HG03571 (cell line): Measurements from ENCODE around the gene TDO2.
"Not testable (repeated sequence)": the region's sequence is repeated elsewhere in the genome, so short reads cannot be mapped to it uniquely, and the experiment has no call there.

ENCODE experiments used
- ATAC-seq: cut with Tn5 transposase; IDR thresholded peaks from one replicate; pipeline ENCODE4 v1.9.1; 2021; ENCODE audit not compliant: unreplicated experiment

Gene TDO2

DNA sequence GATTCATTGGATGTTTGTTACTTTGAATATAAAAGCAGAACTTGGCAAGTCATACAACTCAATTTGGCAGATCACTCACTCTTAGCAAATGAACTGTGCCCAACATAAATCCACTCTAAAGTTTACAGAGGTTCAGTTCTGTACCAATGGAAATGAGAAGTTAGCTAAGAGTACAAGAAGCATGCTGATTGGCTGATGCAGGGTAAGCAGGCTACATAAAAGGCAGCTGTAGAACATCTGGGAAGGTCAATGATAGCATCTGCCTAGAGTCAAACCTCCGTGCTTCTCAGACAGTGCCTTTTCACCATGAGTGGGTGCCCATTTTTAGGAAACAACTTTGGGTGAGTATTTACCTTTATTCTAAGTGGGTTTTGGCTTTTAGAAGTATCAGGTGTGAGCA, at the start of gene TDO2:
TDO2 (plus strand) TSS at position 244 of the 400 bp plus-strand sequence; CDS start at position 307, 63 bp downstream.
- ATAC-seq: no peak

DNA sequence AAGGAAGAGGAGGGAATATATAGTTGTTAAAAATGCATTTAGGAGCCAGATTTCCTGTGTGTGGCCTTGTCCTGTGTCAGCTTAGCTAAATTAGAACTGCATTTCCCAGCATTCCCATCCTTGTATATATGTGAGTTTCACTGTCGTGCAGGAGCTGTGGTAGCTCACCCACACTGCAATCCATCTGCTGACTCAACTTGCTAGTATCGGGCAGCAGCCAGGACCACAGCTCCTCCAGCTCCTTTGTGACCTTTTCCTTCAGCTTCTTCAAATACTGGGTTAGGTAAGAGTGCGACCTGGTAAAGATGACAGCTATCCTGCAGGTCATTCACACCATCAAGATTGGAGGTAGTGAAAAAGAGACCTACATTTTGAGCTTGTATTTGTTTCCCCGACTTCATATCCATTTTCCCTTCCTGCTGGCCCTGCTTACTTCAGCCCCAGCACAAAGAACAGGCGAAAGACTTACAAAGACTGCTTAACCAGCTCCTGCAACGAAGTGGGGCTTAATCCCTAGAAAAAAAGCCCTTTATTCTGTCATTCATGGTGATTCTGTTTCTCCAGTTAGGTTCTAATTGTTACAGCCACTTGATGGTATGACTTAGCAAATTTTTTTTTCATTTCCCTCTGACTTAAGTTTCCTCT, 48.8 kb upstream of the TDO2 start:
- no peak for ATAC-seq

DNA sequence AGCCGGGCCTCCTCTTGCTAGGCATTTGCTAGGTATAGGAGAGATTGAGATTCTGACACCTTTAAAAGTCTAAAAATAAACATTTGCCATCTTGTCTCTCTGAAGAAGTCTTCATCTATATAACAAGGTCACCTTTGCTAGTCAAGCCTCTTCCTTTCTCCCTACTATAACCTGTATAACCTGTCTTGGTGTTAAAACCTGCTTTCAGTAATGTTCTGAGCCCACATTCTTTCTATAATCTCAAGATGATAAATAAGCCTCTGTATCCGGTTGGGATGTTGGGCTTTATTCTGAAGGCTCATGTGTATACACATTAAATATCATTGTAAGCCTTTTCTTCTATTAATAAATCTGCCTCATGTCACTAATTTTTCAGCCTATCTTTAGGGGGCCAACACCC, 47.6 kb upstream of the TDO2 start:
- no peak for ATAC-seq

DNA sequence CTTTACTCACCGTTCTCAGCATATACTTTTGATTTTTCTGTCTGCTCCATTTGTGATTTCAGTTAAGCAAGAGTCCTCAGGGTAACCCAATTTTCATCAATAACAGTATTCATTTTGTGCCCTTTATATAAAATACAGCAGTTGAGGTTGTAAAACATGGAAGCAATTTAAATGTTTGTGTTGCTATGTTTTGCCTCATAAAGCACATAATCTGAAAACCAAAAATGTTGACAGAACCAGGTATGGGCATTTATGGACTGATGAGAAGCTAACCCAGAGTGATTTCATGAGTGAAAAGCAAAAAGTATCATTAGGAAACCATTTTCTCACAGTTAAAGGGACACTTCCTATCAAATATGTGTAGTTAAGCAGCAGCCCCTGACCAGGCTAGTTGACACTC, 37.3 kb upstream of the TDO2 start, which contains the start of gene ASIC5:
ASIC5 (minus strand) TSS at position 101 of the 400 bp plus-strand sequence; CDS start at position 50, 51 bp downstream.
- no peak for ATAC-seq

DNA sequence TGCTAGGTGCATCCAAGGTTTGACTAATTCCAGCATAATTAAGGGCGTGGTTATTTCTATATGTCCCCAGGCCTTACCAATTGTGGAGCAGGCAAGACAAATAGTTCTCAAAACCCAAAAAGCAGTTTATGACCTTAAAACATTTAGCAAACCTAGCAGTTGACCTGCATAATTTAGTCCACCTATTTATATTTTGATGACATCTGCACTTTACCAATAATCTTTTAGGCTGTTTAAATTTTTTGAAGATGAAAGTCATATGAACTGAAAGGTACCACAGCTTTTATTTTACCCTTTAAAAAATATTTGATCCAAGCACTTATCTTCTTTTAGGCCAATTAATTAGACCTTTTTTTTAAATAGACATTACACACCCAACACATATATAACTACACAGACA, 27.6 kb upstream of the TDO2 start:
- no peak for ATAC-seq

DNA sequence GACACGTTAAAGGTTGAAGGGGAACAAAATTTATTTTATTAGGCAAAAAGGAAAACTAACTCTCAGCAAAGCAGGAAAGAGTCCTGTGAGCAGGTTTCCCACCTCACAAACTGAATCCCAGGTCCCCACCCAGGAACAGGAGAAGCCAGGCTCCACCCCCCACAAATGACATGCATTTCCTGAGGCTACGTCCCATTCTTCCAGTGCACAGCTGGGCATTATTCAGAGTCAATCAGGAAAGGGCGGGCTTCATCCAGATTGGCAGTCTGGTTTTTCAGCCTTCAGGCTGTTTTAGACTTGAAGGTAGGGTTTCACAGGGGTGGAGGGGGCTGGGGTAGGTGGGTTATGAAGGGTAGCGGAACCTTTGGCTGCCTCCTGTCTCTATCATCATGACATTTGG, 25.5 kb upstream of the TDO2 start:
- ATAC-seq: no peak

DNA sequence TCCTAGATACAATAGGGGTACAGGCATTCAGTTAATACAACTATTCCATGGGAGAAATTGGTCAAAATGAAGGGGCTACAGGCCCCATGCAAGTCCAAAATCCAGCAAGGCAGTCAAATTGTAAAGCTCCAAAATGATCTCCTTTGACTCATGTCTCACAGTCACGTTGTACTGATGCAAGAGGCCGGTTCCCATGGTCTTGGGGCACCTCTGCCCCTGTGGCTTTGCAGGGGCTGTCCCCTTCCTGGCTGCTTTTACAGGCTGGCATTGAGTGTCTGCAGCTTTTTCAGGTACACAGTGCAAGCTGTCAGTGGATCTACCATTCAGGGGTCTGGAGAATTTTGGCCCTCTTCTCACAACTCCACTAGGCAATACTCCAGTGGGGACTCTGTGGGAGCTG, 24.9 kb upstream of the TDO2 start:
- no peak for ATAC-seq

DNA sequence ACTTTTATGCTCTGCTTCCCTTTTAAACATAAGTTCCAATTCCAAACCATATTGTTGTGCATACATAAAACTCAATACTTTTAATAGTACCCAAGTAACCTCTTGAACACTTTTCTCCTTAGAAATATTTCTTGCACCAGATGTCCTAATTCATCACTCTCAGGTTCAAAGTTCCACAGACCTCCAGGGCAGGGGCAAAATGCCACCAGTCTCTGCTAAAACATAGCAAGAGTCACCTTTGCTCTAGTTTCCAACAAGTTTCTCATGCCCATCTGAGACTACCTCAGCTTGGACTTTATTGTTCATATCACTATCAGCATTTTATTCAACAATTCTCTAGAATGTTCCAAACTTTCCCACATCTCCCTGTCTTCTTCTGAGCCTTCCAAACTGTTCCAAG, 23.7 kb upstream of the TDO2 start:
- ATAC-seq: no peak

DNA sequence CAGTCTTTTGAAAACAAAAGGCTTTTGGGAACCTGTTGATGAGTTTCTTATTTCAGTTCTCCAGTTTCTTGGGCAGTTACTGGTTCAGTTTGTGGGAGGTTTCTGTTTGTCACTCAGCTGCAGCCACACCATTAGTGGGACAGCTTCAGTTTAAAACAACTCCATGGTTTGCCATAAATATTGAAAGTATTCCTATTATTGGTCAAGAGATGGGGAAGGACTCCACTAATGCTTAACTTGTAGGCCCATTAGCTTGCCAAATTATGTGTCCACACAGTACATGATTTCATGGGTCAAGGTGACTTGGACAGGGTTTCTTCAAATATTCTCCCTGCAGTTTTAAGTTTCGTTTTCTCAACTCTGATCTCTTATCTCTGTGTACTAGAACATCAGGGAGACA, 21.9 kb upstream of the TDO2 start:
- ATAC-seq: no peak

DNA sequence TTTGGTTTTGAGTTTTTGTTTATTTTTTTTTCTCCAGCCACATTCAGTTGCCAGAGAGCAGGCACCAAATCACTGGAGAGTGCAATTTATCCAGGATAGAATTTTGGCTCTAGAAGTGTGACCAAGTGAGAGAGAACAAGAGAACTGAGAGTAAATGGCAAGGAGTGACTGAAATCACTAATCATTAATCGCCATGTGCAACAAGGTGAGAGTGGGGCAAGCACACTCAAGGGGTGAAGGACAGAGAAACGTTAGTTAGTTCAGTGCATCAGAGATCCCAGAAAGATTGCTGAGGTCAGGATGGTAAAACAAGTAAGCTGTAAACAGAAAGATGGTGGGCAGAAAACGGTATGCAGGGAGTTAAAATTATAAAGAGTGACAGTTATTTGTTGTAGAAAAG, 19.6 kb upstream of the TDO2 start:
- no peak for ATAC-seq

DNA sequence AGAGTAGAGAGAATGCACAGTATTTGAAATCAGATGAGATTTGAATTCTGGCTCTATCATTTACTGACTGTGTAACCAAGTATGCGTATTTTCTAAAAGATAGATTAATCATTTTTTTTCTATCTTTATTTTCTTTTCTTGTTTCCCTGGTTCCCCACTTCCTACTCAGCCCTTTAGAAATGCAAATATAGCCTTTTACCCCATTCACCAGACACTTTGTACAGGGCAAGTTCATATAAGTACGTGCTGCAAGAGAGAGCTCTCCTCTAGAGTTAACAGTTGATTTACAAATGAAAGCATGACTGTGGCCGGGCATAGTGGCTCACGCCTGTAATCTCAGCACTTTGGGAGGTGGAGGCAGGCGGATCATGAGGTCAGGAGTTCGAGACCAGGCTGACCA, 17.8 kb upstream of the TDO2 start:
- no peak for ATAC-seq

DNA sequence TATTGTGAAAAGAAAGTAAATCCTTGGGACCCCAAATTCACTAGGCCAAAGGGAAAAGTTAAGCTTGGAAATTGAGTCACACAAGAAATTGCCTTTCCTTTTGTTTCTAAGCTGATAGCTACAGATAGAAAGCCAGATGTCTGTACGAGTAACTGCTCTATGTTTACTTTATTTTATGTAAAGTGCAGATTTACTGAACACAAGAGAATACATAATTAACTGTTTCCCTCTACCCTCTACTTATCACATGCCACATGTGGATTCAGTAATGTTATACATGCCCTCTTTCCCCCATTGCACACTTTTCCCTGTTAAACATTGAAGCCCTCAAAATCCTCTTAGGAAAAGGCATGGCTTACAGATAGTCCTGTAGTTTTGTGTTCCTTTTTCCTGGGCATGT, 16.5 kb upstream of the TDO2 start:
- ATAC-seq: no peak

DNA sequence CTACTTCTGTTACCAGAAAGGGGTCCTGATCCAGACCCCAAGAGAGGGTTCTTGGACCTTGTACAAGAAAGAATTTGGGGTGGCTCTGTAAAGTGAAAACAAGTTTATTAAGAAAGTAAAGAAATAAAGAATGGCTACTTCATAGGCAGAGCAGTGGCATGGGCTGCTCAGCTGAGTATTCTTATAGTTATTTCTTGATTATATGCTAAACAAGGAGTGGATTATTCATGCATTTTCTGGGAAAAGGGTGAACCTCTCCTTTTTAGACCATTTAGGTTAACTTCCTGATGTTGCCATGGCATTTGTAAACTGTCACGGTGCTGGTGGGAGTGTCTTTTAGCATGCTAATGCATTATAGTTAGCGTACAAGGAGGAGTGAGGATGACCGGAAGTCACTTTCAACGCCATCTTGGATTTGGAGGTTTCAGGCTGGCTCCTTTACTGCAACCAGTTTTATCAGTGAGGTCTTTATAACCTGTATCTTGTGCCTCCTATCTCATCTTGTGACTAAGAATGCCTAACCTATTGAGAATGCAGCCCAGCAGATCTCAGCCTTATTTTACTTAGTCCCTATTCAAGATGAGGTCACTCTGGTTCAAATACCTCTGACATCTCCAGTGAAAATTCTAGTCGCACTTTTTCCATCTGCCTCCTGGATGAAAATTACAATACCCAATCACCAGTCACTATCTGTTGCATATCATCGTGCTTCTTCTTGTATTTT, 15.5 kb upstream of the TDO2 start:
- no peak for ATAC-seq

DNA sequence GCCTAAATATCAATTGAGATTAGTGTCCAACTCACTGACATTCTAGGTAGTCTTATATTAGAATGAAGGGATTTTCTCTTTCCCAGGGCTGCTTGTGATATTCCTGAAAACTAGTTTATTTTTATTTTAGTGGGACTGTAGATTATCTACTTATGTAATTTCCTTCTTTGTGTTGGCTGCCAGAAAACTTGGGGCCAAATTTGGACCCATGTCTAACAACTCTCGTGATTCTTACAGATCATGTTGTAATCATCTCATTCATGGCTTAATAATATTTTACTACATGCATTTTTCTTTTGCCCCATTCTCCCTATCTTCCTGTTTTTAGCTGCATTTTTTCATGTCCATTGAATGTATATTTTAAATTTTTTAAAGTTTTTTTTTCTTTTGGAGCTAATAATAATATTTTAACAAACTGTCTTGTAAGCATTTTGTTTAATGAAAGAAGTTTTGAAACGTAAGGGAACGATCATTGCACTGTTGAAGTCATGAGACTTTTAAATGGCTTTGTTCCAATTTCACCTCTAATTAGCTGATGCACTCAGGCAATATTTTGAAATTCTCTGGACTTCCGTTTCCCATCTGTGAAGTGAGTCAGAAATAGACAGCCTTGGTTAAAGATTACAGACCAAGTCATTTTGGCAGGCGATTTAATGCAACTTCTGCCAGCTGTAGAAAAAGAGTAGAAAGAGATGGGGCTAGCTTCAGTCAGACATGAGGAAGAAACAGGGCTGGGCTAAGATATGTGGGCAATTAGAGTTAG, 14.3 kb upstream of the TDO2 start:
- peak; percentile 97 for ATAC-seq

DNA sequence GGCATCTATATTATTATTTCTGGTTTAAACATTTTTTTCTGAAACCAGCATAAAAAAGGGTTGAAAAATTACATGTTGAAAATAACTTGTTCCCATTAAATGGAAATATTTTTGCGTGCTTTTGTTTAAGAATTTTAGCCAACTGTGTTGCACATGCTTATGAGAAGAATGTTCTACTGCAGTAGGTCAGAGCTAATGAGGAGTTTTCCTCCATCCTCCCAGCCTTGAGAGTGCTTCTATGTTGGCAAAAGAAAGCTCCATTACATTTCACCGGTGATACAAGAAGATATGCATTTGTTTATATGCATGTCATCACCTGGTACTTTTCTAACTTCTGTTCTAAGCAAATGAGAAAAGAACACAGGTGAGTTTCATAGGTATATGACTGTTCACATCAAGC, 13.6 kb upstream of the TDO2 start:
- no peak for ATAC-seq

DNA sequence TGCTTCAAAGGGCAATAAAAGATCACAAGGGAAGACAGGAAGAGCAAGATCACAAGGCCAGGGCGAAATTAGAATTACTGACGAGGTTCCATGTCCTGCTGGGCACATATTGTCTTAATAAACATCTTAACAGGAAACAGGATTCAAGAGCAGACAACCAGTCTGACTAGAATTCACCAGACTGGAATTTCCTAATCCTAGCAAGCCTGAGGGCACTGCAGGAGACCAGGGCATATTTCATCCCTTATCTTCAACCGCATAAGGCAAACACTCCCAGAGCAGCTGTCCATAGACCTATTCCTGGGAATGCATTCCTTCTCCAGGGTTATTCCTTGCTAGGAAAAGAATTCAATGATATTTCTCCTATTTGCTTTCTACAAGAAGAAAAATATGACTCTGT, 12.4 kb upstream of the TDO2 start:
- no peak for ATAC-seq

DNA sequence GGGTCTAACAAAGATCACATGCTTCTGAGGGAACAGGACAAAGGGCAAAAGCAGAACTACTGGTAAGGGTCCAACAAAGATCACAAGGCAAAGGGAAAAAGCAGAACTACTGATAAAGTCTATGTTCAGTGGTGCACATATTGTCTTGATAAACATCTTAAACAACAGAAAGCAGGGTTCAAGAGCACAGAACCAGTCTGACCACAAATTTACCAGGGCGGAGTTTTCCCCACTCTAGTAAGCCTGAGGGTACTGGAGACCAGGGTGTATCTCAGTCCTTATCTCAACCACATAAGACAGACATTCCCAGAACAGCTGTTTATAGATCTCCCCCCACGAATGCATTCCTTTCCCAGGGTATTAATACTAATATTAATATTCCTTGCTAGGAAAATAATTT, 5.1 kb upstream of the TDO2 start:
- not testable (repeated sequence) for ATAC-seq

DNA sequence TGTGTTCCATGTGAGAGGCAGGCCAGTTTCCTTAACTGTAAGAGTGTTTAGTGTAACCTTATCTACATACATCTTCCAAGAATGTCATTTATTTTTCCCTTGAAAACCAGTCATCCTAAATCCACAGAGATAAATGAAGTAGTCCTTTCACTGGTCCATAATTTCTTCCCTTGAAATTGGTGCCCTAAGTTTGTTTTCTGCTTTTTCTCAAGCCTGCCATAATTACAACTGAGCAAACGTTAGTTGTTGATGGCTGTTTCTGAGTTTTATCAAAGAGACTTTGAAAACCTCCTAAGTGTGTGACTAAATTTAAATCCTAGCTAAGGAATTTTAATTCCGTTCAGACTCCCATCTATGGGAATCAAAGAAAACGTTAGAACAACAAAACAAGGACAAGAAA, 3.6 kb upstream of the TDO2 start:
- no peak for ATAC-seq

DNA sequence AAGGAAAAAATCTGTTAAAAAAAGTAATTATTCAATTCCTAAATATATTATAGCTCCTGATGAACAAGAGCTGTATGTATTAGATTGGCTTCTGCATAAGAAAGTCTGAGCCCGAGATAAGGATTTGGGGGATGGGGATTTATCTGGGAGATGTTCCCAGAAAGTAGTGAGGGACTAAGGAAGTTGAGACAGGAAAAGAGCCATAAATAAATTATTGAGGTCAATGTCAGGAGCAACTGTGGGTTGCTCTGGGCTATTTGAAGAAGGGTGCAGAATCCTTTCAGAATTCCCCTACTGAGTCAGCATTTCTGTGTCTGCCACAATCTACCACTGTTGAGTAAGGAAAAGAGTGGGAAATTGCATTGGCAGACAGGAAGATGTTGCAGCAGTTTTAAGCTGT, 3.1 kb upstream of the TDO2 start:
- ATAC-seq: no peak

DNA sequence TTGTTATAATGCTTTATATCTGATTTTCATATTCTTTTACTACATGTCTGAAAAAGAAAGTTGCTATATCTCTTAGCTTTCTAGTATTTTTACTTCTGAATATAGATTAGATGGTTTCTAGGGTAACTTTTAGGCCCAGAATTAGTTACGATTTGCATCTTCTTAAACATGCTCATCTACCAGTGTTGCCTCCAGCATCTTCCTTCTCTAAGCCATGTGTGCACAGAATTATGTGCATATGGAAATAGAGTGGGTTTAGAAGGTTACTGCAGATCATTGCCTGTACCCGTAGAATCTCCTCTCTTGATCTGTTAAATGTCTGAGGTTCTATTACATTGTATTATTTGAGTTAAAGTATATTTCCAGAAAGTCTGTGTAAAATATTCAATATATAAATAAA, 2.5 kb upstream of the TDO2 start:
- no peak for ATAC-seq

DNA sequence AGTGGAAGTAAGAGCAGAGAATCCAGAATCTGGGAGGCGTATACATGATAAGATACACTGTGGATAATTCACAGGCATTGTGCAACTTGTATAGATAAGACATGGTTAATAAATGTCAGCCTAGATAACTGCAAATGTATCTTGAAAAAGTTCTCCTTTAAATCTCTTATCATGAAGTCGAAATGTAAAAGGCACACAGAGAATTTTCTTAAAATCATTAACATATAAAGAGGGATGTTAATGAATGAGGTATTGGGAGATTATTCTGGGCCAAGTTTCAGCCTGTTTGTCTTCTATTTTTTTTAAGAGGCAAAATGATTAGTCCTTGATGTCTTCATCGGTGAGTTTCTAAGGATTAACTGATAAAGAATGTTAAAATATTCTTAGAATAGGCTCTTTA, 835 bp downstream of the TDO2 start:
- no peak for ATAC-seq
